Stimulated activated CD4-positive, alpha-beta T cell treated with anti-CD3 and anti-CD28 coated beads, TNF-alpha, amount 100 ng/mL, for 48 hours (primary cell): ENCODE results near the gene KCNJ11.
"Not testable (repeated sequence)": the region's sequence is repeated elsewhere in the genome, so short reads cannot be mapped to it uniquely, and the experiment has no call there.

Source experiments
- DNase-seq, 3 donors: peaks; one replicate each; pipeline ENCODE4 v3.0.0-alpha.2; 2020; ENCODE audit warnings: low read depth in 3 of 3

The KCNJ11 gene

DNA sequence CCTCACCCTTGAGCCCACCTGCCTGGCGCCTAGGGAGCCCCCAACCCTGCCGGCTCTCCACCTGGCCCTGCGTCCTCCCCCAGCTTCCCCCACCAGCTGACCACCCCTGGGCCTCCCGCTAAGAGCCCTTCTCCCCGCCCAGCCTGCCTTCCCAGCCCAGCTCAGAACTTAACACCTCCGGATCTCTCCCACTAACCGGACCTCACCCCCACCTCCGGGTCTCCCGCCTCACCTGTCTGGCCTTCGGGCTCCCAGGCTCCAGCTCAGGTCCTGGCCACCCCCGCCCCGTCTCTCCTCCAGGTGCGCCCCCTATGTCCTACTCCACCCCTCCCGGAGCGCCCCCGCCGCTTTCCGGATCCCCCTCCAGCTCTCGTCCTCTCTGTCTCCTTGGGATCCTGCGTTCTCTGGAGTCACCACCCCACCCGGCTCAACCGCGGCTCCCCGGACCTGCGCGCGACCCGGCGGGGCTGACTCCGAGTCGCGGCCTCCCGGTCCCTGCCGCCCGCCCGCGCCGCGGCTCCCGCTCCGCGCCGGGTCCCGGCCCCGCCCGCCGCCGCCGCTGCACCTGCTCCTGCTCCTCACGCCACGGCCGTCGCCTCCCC, at the start of gene KCNJ11:
TSS of gene KCNJ11 (minus strand) at position 51 of the 602 bp plus-strand sequence. CDS start 568 bp downstream, outside the sequence.
- no peak for DNase-seq

DNA sequence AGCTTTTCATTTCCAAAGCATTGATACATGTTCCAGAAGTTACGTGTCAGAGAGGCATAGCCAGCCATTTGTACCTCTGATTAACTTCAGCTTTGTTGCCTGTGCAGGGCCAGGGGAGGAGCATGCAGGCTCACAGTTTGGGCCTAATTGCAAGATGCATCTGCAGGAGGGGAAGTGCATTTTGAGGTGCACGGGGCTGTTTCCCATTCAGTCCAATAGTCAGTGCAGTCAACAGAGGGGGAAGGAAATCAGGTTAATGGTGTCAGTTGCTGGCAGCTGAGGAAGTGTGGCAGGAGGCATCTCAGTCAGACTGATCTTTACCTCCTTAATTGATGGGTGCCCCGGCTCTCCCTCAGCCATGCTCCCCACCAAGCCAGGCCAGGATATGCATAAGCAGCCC, 48.9 kb upstream of the KCNJ11 start:
- no peak for DNase-seq

DNA sequence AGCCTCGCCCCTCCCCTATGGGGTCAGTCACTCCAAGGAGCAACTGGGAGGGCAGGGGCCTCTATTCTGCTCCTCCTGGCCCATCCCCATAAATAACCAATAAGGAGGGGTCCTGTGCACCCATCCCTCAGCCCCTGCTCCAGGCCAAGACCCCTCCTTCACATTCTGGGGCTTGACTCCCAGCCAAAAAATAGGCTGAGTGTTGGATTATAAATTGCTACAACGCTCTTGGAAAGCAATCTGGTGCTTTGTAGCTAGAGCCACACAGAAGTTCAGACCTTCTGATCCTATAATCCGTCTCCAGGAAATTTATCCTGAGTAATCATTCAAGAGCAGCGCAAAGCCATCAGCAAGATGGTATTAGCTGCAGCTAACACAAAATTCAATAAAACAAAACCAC, 45.6 kb upstream of the KCNJ11 start:
- DNase-seq = no peak

DNA sequence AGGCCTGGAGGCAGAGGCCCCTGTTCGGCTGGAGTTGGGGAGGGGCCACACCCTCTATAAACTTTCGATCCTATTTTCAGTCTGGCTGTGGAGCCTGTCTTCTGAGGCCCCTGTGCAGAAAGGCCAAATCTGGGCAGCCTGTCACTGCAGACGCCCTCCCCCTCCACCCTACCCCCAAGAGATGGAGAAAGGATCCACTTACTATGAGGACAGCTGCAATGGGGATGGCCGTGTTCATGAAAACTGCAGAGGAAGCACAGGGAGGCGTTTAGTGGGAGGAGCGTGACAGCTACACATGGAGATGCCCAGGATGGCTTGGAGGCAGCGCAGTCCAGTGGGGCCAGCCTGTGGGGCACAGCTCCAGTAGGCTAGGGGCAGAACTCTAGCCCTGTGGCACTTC, 43.5 kb upstream of the KCNJ11 start:
- DNase-seq = no peak

DNA sequence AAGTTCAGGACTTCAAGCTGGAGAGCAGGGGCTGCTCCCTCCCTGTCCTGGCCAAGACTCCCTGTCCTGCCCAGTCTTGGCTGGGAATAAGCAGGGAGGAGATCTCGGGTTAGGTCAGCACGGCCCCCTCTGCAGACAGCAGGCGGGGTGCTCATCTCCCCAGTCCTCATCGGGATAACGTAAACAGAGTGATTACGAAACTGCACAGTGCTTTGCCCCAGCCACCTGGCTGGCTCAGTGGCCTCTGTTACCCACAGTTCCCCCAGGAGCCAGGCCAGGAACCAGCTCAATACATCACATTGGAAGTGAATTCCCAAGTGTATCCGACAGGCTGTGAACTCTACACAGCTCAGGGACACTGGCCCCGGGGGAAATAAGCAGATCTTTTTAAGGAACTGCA, 42.7 kb upstream of the KCNJ11 start:
- no peak for DNase-seq

DNA sequence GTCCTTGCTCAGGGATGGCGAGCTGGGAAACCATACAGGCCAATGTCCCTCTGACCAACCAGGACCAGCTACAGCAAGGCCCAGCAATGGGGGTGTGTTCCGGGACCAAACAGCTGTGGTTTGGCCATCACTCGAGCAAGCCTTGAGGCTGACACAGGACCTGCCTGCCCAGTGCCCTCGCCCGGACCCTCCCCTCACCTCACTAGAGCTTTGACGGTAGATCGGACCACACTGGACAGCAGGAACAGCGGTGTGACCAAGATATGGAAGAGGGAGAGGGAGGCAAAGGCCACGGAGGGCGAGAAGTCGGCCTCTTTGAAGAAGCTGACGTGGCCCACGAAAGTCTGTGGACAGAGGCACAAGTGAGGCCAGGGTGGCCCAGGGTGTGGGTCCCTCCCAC, 42.2 kb upstream of the KCNJ11 start:
- no peak for DNase-seq

DNA sequence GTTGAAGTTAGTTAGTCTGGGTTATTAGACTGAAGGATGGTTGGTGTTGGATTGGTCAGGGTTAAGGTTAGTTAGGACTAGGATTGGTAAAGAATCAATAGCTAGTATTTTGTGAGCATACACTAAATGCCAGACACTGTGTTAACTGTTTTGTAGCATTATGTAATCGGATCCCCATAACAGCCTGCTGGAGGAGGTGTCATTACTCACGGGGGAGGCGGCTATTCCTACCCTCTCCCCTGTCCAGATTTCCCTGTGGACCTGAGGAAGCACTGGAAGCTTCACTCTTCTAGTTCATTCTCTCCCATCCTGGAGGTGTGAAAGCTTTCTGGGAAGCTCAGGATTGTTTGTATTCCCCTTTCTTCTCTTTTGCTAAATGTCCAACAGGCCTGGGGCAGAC, 40.5 kb upstream of the KCNJ11 start:
- no peak for DNase-seq

DNA sequence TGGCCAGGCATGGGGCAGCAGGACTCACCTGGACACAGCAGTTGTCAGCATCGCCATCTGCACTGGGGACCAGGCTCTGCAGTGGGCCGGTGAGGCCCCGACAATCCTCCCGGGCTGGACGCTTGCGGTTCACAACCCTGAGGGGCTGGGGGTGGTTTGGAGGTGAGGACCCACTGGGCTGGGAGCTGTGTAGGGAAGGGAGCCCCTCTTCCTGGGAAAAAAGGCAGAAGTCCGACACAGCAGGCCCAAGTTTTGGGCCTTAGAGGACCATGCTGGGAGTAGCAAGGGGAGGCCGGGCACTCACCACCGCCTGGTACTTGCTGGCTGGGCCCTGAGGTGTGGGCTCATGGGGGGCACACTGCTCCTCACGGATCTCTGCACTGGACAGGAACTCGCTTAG, 39.8 kb upstream of the KCNJ11 start:
- no peak for DNase-seq

DNA sequence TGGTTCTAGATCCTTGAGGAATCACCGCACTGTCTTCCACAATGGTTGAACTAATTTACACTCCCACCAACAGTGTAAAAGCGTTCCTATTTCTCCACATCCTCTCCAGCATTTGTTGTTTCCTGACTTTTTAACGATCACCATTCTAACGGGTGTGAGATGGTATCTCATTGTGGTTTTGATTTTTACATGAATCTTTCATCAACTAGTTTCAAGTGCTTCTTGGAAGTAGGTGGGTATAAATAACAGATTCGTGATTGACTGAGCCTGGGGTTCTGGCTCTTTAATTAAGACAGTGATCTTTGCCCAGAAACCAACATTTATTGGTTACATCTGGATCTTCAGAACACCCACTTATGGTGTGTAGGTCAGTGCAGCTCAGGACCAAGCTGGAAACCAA, 37.8 kb upstream of the KCNJ11 start:
- not testable (repeated sequence) for DNase-seq

DNA sequence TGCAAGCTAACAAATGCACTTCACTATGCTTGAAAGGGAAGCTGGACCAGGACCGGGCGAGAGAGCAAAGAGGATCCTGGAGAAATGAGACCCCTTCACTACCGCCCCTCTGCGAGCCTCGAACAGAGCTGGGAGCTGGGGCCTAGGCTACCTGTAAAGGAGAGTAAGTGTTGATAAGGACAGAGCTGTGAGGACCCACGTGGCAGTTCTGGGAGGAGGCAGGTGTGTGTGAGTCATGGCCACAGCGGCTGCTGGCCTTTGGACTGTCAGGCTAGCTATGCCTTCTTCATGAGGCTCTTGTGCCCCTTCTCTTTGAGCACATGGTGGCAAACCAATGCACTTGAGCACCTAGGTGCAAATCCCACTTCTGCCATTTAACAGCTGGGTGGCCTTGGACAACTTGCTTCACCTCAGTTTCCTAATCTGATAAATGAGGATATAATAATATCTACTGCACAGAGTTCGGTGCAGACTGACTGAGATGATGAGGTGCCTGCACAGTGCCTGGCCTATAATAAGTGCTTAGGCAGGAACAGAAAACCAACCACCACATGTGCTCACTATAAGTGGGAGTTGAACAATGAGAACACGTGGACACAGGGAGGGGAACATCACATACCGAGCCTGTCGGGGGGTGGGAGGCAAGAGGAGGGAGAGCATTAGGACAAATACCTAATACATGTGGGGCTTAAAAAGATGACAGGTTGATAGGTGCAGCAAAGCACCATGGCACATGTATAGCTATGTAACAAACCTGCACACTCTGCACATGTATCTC, 35.3 kb upstream of the KCNJ11 start:
- DNase-seq = no peak

DNA sequence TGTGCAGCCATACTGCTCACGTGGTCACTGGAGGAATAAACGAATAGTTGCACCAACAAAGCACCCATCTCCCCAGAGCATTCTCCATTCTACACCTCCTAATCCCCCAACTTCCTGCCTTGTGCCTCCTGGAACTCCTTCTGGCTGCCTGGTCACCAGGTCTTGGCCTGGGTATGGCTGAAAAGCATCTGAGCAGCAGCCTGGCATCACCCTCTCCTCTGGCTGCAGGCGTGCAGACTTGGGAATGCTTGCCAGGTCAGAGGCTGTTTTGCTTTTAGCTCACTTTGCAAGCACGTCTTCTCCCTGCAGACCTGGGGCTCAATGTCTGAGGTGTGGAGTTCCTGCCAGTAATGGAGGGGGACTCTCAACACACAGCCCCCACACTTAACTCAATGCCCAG, 33.3 kb upstream of the KCNJ11 start:
- no peak for DNase-seq

DNA sequence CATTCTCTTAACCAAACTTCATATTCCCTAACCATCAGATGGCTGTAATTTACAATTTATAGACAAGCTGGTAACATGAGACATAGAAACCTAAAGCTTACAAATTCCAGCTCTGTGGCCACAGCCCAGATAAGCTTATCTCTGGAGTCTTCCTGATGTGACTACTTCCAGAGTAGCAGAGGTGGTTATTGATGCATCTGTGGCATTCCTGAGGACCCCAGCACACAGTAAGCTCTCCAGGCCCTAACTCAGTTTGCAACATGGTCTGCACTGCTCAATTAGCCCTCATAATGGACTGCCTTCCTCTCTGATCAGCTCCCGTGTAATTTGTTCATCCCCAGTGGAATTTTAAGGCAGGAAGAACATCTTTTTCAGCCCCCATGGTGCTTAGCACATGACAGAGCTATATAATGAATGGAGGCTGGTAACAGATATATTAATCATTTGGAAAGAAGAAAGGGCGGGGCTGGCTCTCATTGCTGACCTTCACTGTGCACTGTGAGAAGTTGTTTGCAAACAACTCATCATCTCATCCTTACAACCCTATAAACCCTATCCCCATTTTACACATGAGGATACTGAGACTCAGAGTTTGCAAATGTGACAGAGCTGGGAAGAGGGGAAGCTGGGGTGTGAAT, 30.1 kb upstream of the KCNJ11 start:
- DNase-seq = no peak

DNA sequence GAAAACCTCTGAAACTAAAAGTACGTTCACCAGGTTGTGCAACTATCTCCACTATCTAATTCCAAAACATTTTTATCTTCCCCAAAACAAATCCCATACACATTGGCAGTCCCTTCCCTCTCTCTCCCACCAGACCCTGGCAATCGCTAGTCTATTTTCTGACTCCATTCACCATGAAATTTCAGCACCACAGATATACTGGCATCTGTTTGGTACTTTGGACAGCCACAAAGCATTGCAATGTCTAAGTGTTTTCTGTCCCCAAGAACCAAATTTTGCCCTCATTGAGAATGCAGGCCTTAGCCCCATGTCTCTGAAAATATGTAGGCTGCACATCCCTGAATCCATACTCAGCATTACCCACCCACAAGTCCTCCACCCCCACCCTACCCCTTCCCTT, 28.0 kb upstream of the KCNJ11 start:
- DNase-seq = no peak

DNA sequence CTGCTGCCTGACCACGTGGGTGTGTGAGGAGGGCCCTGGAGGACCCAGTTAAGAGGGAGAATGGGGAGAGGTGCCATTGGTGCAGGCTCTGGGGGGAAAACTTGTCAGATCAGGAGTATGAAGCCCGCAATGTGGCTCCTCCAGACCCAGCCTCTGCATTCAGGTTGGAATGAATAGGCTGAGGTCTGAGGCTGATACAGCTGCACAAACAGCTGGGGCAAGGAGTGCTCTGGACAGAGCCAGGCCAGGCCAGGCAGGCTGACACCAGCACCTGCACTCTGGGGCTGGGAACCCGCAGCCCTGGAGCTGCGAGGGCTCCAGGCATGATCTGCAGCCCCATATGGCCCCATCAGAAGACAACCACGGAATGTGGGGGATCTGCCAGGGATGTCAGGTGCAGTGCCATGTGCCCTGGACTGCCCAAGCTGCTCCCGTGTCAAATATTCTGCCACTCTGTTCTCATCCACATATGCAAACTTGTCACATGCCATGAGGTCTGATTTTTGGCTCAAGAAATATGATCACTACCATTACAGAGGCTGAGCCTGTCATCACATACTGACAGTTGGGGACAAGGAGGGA, 27.2 kb upstream of the KCNJ11 start:
- DNase-seq = no peak

DNA sequence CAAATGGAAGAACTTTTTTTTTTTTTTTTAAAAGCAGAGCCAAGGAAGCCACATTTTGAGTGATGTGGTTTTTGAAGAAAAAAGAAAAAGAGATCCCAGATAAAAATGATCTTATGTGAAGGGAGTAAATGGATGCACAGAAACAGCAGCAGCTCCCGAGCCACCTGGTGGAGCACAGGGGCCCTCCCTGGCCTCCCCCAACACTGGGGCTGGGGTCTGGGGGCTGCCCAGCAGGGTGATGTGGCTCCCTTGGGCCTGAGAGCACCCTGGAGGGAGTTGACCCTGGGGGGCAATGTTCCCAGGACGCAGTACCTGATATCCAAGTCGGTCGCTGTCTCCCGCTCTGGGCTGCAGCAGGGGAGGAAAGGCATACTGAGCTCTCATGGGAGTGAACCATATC, 26.5 kb upstream of the KCNJ11 start:
- no peak for DNase-seq

DNA sequence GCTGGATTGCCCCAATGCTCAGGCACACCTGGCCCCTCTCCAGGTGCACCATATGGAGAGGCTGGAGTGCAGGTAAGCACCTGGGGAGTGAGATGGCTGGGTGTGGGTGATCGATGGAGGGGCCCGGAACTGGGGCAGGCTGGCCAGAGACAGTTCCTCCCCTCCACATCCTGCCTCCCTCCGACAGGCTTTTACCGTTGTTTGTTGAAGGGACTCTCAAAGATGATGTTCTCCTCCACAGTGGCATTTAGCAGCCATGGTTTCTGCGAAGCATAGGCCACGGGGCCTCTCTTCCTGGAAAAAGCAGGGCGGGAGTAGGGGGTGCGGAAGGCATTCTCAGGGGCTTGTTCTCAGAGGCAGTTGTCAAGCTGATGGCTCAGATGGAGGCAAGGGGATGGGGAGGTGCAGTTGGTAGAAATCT, 25.9 kb upstream of the KCNJ11 start:
- no peak for DNase-seq

DNA sequence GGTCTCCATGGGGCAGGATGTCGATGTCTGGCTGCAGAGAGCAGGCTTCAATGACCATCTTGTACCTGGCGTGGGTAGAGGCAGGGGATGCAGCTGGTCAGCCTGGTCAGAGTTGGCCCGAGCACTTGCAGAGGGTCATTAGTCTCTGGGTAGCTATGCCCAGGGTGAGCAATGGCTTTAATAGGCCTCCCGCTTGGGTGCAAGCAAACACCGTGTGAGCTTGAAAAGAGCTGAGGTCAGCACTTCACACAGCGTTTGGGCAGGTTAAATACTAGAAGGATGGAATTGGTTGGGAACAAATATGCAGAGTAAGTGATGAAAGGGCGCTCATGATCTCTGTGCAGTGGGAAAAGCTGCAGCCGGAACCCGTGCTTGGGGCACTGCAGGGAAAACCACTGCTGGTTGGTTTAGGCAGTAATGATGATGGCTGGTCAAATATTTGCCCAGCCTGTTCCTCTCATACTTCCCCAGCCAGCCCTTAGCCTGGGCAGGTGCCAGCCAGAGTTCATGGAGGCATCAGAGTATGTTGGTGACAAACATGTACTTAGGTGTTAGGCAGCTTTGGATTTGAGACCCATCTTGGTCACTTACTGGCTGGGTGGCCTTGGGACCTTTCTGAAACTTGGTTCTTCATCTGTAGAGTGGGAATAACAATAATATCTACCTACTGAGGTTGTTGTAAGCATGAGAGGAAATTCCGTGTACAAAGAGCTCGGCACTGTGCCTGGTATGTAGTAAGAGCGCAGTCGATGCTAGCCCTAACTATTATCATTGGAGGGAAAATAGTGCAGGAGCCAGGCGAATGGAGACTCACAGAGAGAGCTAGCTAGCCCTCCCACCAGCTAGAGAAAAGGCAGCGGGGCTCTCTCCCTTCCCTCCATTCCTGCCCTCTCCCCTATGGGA, 25.2 kb upstream of the KCNJ11 start:
- no peak for DNase-seq

DNA sequence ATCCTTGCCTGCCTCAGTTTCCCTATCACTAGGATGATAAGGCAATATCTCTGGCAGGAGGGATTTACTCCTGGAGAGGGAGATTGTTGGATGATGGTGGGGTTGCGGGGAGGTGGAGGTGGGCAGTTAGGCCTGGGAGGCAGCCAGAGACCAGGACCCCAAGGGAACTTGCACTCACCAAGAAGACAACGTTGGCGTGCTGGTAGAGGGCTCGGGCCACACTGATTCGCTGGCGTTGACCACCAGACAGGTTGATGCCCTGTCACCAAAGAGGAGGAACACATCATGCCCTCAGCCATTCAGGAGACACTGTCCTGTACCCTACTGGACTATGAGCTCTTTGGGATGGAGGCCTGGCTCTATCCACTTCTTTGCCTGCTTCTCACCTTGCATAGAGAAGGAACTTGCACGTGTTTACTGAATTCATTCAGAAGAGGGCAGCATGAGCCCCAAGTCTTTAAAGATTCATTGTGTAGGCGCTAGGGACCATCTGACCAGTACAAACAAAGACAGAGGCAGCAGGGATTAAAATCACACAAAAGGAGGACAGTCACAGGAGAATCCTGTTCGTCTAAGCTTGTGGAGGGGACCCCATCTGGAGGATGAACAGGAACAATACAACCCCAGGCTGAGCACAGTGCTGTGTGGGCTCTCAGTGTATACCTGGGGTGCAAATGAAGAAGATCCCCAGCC, 24.2 kb upstream of the KCNJ11 start:
- no peak for DNase-seq

DNA sequence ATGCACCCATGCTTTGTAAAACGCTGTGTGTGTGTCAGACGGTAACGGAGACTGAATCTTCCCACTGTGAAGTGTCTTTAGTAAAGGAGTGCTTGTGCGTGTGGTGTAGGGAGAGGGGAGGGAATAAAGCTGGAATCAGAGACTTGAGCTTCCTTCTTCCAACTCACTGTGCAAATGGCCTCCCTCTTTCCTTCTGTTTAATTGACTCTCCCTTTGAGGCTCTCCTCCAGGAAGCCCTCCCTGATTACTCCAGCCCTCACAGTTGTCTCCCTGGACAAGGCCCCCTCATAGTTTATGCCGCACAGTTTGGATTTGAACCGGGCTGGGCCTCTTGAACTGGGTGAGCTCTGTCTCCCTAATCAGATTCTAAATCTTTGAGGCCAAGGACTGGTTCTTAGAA, 23.0 kb upstream of the KCNJ11 start:
- no peak for DNase-seq

DNA sequence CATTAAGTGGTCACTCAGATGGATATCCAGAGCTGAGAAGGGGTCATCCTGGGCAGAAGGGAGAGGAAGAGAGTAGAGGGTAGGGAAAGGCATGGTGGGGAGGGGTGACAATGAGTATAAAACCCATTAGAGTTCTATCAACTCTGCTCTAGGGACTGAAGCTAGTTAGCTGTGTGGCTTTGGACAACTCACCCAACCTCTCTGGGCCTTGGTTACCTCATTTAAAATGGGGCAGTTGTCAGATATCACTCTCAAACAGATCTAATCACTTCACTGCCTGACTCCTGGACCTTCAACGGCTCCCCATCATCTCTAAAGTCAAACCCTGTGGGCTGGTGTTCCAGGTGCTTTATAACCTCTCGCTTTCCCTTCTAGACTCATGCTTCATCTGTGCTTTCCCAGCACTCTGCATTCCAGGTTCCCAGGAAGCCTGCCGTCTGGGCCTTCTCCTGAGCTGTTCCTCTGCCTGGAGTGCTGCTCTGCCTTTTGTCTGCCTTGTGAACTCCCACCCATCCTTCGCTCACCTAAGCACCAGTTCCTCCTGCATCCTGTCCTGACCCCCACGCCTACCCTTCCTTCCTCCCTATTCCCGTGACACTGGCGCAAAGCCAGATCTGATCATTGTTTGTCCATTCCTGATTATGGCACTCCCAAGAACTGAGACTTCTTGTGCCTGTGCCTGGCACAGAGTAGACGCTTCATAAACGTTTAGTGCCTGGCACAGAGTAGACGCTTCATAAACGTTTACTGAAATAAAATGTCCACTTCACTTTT, 22.3 kb upstream of the KCNJ11 start:
- DNase-seq = no peak
